ENCODE measurements around the gene PLXDC1. TPM values are rescaled to one million over a fixed set of nuclear protein-coding genes. Genes with fewer than 3 reads are reported as not detected.
A peak's percentile ranks its signal among the peaks of the same experiment; 100 is the strongest.

The PLXDC1 gene
- total and polyA plus RNA-seq, 2 of the 13 experiments (the other 11 are each of a cell fraction or from before 2014, with no cell fraction given) = not detected

- TF ChIP-seq ZNF629 (CRISPR knock-in tag; conservative IDR thresholded peaks at IDR 0.05) (no peak), ZNF205 (CRISPR knock-in tag; IDR thresholded peaks at IDR 0.05) (no peak), MEF2D (CRISPR knock-in tag; IDR thresholded peaks at IDR 0.05) (peak; percentile 87), ZNF362 (CRISPR knock-in tag; IDR thresholded peaks at IDR 0.05; ENCODE audit: borderline replicate concordance) (no peak), E2F2 (CRISPR knock-in tag; IDR thresholded peaks at IDR 0.05; ENCODE audit: borderline replicate concordance) (no peak), SNAPC4 (CRISPR knock-in tag; IDR thresholded peaks at IDR 0.05) (peak; percentile 78), MZF1 (CRISPR knock-in tag; IDR thresholded peaks at IDR 0.05; ENCODE audit: borderline replicate concordance) (no peak), PHF20 (CRISPR knock-in tag; IDR thresholded peaks at IDR 0.05) (peak; percentile 81), RBFOX2 (IDR thresholded peaks at IDR 0.05; ENCODE audit: low read depth, low read length) (peak; percentile 98), MAFF (IDR thresholded peaks at IDR 0.05; ENCODE audit: low read depth, low read length) (no peak), SOX5 (CRISPR knock-in tag; IDR thresholded peaks at IDR 0.05; ENCODE audit: borderline replicate concordance) (no peak), TOPORS (CRISPR knock-in tag; IDR thresholded peaks at IDR 0.05) (peak; percentile 52; the same call in 1 of the 2 replicates), NFYB (CRISPR knock-in tag; IDR thresholded peaks at IDR 0.05) (0 out of 2 replicates have a peak, but pooled peaks have one; percentile 8), ZNF574 (CRISPR knock-in tag; IDR thresholded peaks at IDR 0.05) (no peak; the same call in 1 of the 2 replicates), ZNF331 (CRISPR knock-in tag; IDR thresholded peaks at IDR 0.05) (peak; percentile 49; the same call in 1 of the 2 replicates), KLF13 (CRISPR knock-in tag; IDR thresholded peaks at IDR 0.05) (no peak), KAT7 (CRISPR knock-in tag; IDR thresholded peaks at IDR 0.05; ENCODE audit: borderline replicate concordance) (peak; percentile 81; the same call in 1 of the 2 replicates), HNRNPUL1 (IDR thresholded peaks at IDR 0.05; ENCODE audit: low read depth, low read length) (no peak)
Observed at GRCh38 chr17:39200070-39200879, 48.8 kb upstream of the PLXDC1 start, which contains the start of gene RPL19 (continued).
